Kidney epithelial cell (primary cell): ENCODE measurements around the gene AP2S1. TPM values are rescaled to one million over a fixed set of nuclear protein-coding genes. Genes with fewer than 3 reads are reported as not detected.
"Not testable (repeated sequence)": the region's sequence is repeated elsewhere in the genome, so short reads cannot be mapped to it uniquely, and the experiment has no call there.

Experiments
- DNase-seq: peaks from one replicate; pipeline ENCODE4 v3.0.0-alpha.2; 2010; ENCODE audit warnings: low read depth
- H3K27me3 ChIP-seq: 2 replicates; pipeline ENCODE4 v1.6.0; 2011; ENCODE audit warnings: low read length; ENCODE audit not compliant: control insufficient read depth, insufficient read depth
- H3K36me3 ChIP-seq: 2 replicates; pipeline ENCODE4 v1.5.1; 2011; ENCODE audit warnings: low read length; ENCODE audit not compliant: control insufficient read depth, insufficient read depth
- H3K4me3 ChIP-seq: 2 replicates; pipeline ENCODE4 v1.5.1; 2011; ENCODE audit warnings: low read depth, mild to moderate bottlenecking, control low read depth, low read length
- total RNA-seq: library from RNA; depleted of rRNA; stranded (reverse); fragments of >200 nt; gene quantifications from 2 replicates; pipeline ENCODE4 v1.2.3, GENCODE V29; 2015
- TF ChIP-seq, protein P1 (sequence below): IDR thresholded peaks from 2 replicates; pipeline ENCODE4 v1.5.1; 2011; ENCODE audit warnings: mild to moderate bottlenecking, moderate library complexity, low read length, control low read depth, inconsistent platforms; ENCODE audit not compliant: insufficient read depth, poor library complexity, severe bottlenecking

AP2S1 gene
- total RNA-seq, 1 donor from 2014 or later, result 157 TPM

DNA sequence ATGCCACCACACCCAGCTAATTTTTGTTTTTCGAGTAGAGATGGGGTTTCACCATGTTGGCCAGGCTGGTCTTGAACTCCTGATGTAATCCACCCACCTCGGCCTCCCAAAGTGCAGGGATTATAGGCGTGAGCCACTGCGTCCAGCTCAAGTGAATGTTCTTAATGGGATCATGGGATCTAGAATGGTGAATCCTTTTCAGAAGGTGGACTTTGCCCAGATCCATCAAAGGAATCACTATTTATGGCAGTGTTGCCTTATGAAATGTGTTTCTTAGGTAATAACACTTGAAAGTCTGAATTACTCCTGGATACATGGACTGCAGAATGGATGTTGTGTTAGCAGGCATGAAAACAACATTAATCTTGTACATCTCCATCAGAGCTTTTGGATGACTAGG, 30.4 kb upstream of the AP2S1 start:
- DNase-seq, result no peak
- Histone ChIP-seq H3K27me3 (no peaks in the 10 kb centered on the region), H3K36me3 (no peaks in the 10 kb centered on the region), H3K4me3 (no peak overlapping the region)
- TF ChIP-seq, protein P1, sequence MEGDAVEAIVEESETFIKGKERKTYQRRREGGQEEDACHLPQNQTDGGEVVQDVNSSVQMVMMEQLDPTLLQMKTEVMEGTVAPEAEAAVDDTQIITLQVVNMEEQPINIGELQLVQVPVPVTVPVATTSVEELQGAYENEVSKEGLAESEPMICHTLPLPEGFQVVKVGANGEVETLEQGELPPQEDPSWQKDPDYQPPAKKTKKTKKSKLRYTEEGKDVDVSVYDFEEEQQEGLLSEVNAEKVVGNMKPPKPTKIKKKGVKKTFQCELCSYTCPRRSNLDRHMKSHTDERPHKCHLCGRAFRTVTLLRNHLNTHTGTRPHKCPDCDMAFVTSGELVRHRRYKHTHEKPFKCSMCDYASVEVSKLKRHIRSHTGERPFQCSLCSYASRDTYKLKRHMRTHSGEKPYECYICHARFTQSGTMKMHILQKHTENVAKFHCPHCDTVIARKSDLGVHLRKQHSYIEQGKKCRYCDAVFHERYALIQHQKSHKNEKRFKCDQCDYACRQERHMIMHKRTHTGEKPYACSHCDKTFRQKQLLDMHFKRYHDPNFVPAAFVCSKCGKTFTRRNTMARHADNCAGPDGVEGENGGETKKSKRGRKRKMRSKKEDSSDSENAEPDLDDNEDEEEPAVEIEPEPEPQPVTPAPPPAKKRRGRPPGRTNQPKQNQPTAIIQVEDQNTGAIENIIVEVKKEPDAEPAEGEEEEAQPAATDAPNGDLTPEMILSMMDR, result no peak

DNA sequence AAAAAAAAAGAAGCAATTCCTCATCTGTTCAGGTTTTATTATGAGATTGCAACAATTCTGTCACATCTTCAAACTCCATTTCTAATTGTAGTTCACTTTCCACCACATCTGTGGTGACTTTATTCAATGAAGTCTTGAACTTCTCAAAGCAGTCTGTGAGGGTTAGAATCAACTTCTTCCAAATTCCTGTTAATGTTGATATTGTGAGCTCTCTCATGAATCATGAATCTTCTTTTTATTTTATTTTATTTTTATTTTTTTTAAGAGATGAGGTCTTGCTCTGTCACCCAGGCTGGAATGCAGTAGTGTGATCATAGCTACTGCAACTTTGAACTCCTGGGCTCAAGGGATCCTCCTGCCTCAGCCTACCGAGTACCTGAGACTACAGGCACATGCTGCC, 29.8 kb upstream of the AP2S1 start:
- TF ChIP-seq, protein P1, result no peak

DNA sequence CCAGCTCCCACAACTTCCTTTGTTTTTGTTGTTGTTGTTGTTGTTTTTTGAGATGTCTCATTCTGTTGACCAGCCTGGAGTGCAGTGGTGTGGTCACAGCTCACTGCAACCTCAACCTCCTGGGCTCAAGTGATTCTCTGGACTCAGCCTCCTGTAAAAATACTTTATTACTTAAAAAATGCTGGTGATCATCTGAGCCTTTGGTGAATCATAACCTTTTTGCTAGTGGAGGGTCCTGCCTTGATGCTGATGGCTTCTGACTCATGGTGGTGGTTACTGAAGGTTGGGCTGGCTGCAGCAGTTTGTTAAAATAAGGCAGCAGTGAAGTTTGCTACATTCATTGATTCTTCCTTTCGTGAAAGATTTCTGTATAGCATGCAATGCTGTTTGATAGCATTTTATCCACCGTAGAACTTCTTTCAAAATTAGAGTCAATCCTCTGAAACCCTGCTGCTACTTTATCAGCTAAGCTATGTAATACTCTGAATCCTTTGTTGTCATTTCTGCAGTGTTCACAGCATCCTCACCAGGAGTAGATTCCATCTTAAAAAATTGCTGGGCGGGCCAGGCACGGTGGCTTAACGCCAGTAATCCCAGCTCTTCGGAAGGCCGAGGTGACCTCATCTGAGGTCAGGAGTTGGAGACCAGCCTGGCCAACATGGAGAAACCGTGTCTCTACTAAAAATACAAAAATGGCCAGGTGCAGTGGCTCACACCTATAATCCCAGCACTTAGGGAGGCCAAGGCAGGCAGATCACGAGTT, 28.1 kb upstream of the AP2S1 start:
- TF ChIP-seq, protein P1, result no peak

More for the DNA sequence above, 29.8 kb upstream of the AP2S1 start:
- Histone ChIP-seq H3K36me3 (no peaks in the 10 kb centered on the region), H3K27me3 (no peaks in the 10 kb centered on the region), H3K4me3 (no peak overlapping the region)
- no peak for DNase-seq

DNA sequence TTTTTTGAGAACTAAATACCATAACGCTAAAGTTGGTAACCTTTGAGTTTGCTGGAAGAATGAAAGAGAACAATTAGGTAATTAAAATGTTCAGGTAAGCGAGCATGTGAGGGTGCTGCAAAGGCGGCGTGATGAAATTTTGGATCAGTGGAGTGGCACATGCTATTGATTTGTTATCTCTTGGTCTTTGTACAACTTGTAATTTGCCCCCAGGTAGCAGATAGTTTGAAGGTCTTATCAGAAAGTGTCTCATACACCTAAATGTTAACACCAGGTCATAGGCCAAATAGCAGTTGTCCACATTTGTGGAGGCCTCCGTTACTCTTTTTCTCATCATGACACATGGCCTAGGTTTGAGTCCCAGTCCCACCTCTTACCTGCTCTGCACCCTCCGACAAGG, 25.0 kb upstream of the AP2S1 start:
- Histone ChIP-seq H3K27me3 (no peaks in the 10 kb centered on the region), H3K36me3 (no peaks in the 10 kb centered on the region), H3K4me3 (no peak overlapping the region)
- TF ChIP-seq, protein P1, result no peak
- no peak for DNase-seq

More for the DNA sequence above, 28.1 kb upstream of the AP2S1 start:
- Histone ChIP-seq H3K27me3 (no peaks in the 10 kb centered on the region), H3K4me3 (no peak overlapping the region), H3K36me3 (no peaks in the 10 kb centered on the region)
- peak; percentile 74 for DNase-seq

DNA sequence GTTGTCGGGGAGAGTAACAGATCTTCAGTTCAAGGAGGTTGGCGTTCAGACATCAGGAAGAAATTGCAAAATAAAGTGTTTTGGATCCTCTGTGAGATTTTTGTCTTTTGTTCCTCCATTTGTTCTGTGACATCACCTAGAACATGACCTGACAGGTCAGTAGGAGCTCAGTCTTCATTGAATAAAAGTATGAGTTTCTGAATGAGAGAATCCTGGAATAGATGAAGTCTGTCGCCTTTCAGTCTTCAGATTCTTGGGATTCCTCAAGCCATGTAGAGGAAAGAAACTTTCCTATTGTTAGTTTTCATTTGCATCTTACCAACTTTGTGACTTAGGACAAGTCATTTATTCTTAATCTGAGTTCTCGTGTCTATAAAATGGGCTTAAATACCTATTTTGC, 24.6 kb upstream of the AP2S1 start:
- TF ChIP-seq, protein P1, result no peak
- no peaks in the 10 kb centered on the region for H3K36me3 ChIP-seq
- H3K4me3 ChIP-seq, result no peak overlapping the region
- H3K27me3 ChIP-seq, result no peaks in the 10 kb centered on the region
- no peak for DNase-seq

DNA sequence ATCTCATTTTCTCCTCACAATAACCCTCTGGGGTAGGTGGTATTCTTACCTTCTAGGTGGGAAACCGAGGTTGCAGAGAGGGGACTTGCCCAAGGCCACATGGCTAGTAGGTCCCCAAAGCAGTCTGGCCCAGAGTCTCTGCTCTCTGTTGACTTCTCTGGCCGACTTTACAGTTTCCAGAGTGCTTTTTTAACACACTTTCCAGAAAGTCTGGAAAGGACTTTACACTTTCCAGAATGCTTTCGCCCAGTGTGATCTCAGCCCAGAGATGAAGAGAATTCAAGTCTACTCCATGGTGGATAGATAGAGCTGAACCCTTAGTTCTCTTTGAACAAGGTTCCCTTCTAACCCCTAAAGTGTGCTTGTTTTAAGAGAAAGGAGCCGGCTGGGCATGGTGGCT, 22.3 kb upstream of the AP2S1 start:
- Histone ChIP-seq H3K27me3 (no peaks in the 10 kb centered on the region), H3K4me3 (no peak overlapping the region), H3K36me3 (no peaks in the 10 kb centered on the region)
- DNase-seq, result no peak
- TF ChIP-seq, protein P1, result no peak

DNA sequence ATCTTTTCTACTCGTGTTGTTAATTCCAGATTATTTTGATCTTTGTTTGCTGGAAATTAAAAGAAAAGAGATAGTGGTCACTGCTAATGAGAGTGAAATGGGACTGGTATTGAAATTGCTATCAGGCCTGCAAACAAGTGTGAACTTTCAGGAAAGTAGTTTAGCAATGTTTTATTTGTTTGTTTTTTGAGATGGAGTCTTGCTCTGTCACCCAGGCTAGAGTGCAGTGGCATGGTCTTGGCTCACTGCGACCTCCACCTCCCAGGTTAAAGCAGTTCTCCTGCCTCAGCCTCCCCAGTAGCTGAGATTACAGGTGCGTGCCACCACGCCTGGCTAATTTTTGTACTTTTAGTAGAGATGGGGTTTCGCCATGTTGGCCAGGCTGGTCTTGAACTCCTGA, 20.5 kb upstream of the AP2S1 start:
- not testable (repeated sequence) for H3K4me3 ChIP-seq, H3K36me3 ChIP-seq, H3K27me3 ChIP-seq, DNase-seq
